Lower lobe of right lung (tissue), 2 donors: ENCODE measurements around the gene THOC1. TPM values are rescaled to one million over a fixed set of nuclear protein-coding genes. Genes with fewer than 3 reads are reported as not detected.

Experiments used
- ATAC-seq, 2 donors: fragments of 200-7000 bp; cut with Tn5 transposase; one replicate each; pipeline ENCODE4 v1.9.1; 2020 to 2022; ENCODE audit warnings: mild to moderate bottlenecking in 2 of 2, moderate library complexity in 2 of 2
- DNase-seq: peaks from one replicate; pipeline ENCODE4 v3.0.0-alpha.2; 2020
- H3K27ac ChIP-seq: fragments of 200-600 bp; one replicate; pipeline ENCODE4 v1.8.0; 2022
- H3K27me3 ChIP-seq: fragments of 200-600 bp; one replicate; pipeline ENCODE4 v1.8.0; 2022; ENCODE audit warnings: low read depth
- H3K36me3 ChIP-seq: fragments of 200-600 bp; one replicate; pipeline ENCODE4 v1.8.0; 2022; ENCODE audit warnings: mild to moderate bottlenecking
- H3K4me1 ChIP-seq: fragments of 200-600 bp; one replicate; pipeline ENCODE4 v1.8.0; 2022
- H3K4me3 ChIP-seq: fragments of 200-600 bp; one replicate; pipeline ENCODE4 v1.8.0; 2022; ENCODE audit warnings: mild to moderate bottlenecking
- H3K9me3 ChIP-seq: fragments of 200-600 bp; one replicate; pipeline ENCODE4 v1.8.0; 2022
- CTCF ChIP-seq: fragments of 200-600 bp; IDR thresholded peaks from one replicate; pipeline ENCODE4 v1.8.0; 2022; ENCODE audit warnings: antibody characterized with exemption, mild to moderate bottlenecking
- intact Hi-C: fragments of 100-400 bp; cut with DNase I; formaldehyde crosslinking; loops from one replicate; pipeline ENCODE4 v1.11.0; 2022
- total RNA-seq: library from RNA; stranded (reverse); fragmentation: NEBNext Ultra II Directional; extraction: Animal tissue kit (Norgen Biotek cat#: 25700); gene quantifications from one replicate; pipeline ENCODE4 v1.2.1, GENCODE V29; 2021
- donor health status: DM: no; HTN: yes; CAD: no; lungs with severe emphysema.

Gene THOC1
- total RNA-seq, 1 donor from 2014 or later: 31.1 TPM

GRCh38 chr18:228586-228985, 39.3 kb downstream of the THOC1 start:
- TF ChIP-seq CTCF: no peak
- Histone ChIP-seq H3K27ac (no peak overlapping the region), H3K27me3 (no peaks in the 10 kb centered on the region), H3K4me3 (no peak overlapping the region), H3K9me3 (no peaks in the 10 kb centered on the region), H3K4me1 (no peaks in the 10 kb centered on the region), H3K36me3 (peaks cover 40% of the 10 kb centered on the region)
- no peak for ATAC-seq
- no peak for DNase-seq
- intact Hi-C loops: no loop called here

GRCh38 chr18:227902-228301, 39.9 kb downstream of the THOC1 start:
- Histone ChIP-seq H3K4me1 (no peaks in the 10 kb centered on the region), H3K36me3 (peaks cover 47% of the 10 kb centered on the region), H3K4me3 (no peak overlapping the region), H3K9me3 (no peaks in the 10 kb centered on the region), H3K27me3 (no peaks in the 10 kb centered on the region), H3K27ac (no peak overlapping the region)
- intact Hi-C loops: no loop called here
- DNase-seq (no peak), ATAC-seq (no peak)
- no peak for TF ChIP-seq CTCF

DNA sequence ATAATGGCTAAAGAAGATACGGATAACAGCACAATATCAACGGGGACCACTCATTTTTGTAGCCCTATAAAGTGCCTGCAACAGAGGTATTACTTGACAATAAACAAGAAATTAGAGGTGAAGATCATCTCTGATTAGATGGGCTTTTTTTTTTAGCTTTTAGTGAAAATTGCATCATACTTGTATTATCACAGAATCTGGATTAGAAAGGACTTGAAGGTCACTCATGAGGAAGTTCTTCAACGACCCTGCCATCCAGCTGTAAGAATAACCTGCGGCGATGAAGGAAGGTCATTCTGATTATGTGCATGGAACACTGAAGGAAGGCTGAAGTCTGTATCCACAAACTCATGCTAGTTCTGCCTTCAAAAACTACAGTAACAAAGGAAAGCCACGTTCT, 40.5 kb downstream of the THOC1 start:
- ATAC-seq (no peak), DNase-seq (no peak)
- no peaks in the 10 kb centered on the region for H3K27me3 ChIP-seq
- H3K4me1 ChIP-seq: no peaks in the 10 kb centered on the region
- peaks cover 49% of the 10 kb centered on the region for H3K36me3 ChIP-seq
- intact Hi-C loops: no loop called here
- no peak overlapping the region for H3K4me3 ChIP-seq
- H3K9me3 ChIP-seq: no peaks in the 10 kb centered on the region
- TF ChIP-seq CTCF: no peak
- H3K27ac ChIP-seq: no peak overlapping the region

- intact Hi-C loops: no loop called here
- Histone ChIP-seq H3K4me1 (no peaks in the 10 kb centered on the region), H3K9me3 (no peaks in the 10 kb centered on the region), H3K4me3 (no peak overlapping the region), H3K36me3 (peaks cover 44% of the 10 kb centered on the region), H3K27ac (no peak overlapping the region), H3K27me3 (no peaks in the 10 kb centered on the region)
- DNase-seq (no peak), ATAC-seq (no peak)
- TF ChIP-seq CTCF: no peak
These were observed 42.1 kb downstream of the THOC1 start for GRCh38 chr18:225745-226144.

- Histone ChIP-seq H3K36me3 (peaks cover 61% of the 10 kb centered on the region), H3K27me3 (no peaks in the 10 kb centered on the region), H3K4me1 (no peaks in the 10 kb centered on the region), H3K4me3 (no peak overlapping the region), H3K9me3 (no peaks in the 10 kb centered on the region), H3K27ac (no peak overlapping the region)
- TF ChIP-seq CTCF: no peak
- no peak for DNase-seq
- no peak for ATAC-seq
- intact Hi-C loops: no loop called here
These were observed 47.1 kb downstream of the THOC1 start for GRCh38 chr18:220708-221107.
